Gastrocnemius medialis (tissue), 4 donors: ENCODE data around the gene WNT8A.
"Not testable (repeated sequence)": the region's sequence is repeated elsewhere in the genome, so short reads cannot be mapped to it uniquely, and the experiment has no call there.

Source experiments
- CTCF ChIP-seq, 5 experiments: fragments of 450-650 bp in 3 of 5; fragments of 200-600 bp in 2 of 5; sonication (generic) in 2 of 5; IDR thresholded peaks in 4 of 5; conservative IDR thresholded peaks in 1 of 5; 1 replicate in 4 of 5; 2 replicates in 1 of 5; pipeline ENCODE4 v1.5.1; 2016 to 2019; ENCODE audit warnings: antibody characterized with exemption in 5 of 5, mild to moderate bottlenecking in 3 of 5, moderate library complexity in 3 of 5
- POLR2A ChIP-seq, 2 donors: fragments of 450-650 bp; IDR thresholded peaks; one replicate each; pipeline ENCODE4 v1.6.1; 2017; ENCODE audit warnings: antibody characterized with exemption in 2 of 2, mild to moderate bottlenecking in 2 of 2, moderate library complexity in 2 of 2

GRCh38 chr5:138052718-138053117 lies 31.1 kb upstream of the WNT8A start:
- not testable (repeated sequence) for TF ChIP-seq CTCF (IDR thresholded peaks at IDR 0.05 in 4 of 5, conservative IDR thresholded peaks at IDR 0.05 in 1 of 5); POLR2A (IDR thresholded peaks at IDR 0.05)
